DOHH2 (cell line): ENCODE data around the gene EMP1.

Source experiments
- H3F3A ChIP-seq: fragments of 200-600 bp; sonication (generic), shearing (Covaris generic); 2 replicates; pipeline ENCODE4 v1.6.0; 2016; ENCODE audit warnings: antibody characterized with exemption, mild to moderate bottlenecking; ENCODE audit not compliant: control insufficient read depth, insufficient read depth
- H3K27ac ChIP-seq: fragments of 200-600 bp; sonication (generic); 2 replicates; pipeline ENCODE4 v1.5.1; 2014; ENCODE audit warnings: low read depth, mild to moderate bottlenecking, low read length, moderate library complexity
- H3K27me3 ChIP-seq: fragments of 200-600 bp; sonication (generic); 2 replicates; pipeline ENCODE4 v1.6.1; 2014; ENCODE audit warnings: mild to moderate bottlenecking, low read length, mixed read lengths; ENCODE audit not compliant: control insufficient read depth
- H3K36me3 ChIP-seq: fragments of 200-600 bp; sonication (generic); 2 replicates; pipeline ENCODE4 v1.6.1; 2014; ENCODE audit warnings: mild to moderate bottlenecking, low read length, moderate library complexity, mixed read lengths; ENCODE audit not compliant: control insufficient read depth
- H3K4me1 ChIP-seq: fragments of 200-600 bp; sonication (generic); 2 replicates; pipeline ENCODE4 v1.6.1; 2014; ENCODE audit warnings: mild to moderate bottlenecking, low read length, mixed read lengths; ENCODE audit not compliant: control insufficient read depth
- H3K4me2 ChIP-seq: fragments of 200-600 bp; sonication (generic); 2 replicates; pipeline ENCODE4 v1.6.0; 2014; ENCODE audit warnings: mild to moderate bottlenecking, low read length, moderate library complexity
- H3K4me3 ChIP-seq: fragments of 200-600 bp; sonication (generic); 2 replicates; pipeline ENCODE4 v1.5.1; 2014; ENCODE audit warnings: mild to moderate bottlenecking, low read length, mixed read lengths
- H3K79me2 ChIP-seq: fragments of 200-600 bp; sonication (generic); 2 replicates; pipeline ENCODE4 v1.6.1; 2014; ENCODE audit warnings: mild to moderate bottlenecking, low read length, mixed read lengths; ENCODE audit not compliant: control insufficient read depth
- H3K9me2 ChIP-seq: fragments of 200-600 bp; sonication (generic); replicated peaks from 2 replicates; pipeline ENCODE4 v1.6.1; 2014; ENCODE audit warnings: mild to moderate bottlenecking, low read length, mixed read lengths; ENCODE audit not compliant: control insufficient read depth
- H3K9me3 ChIP-seq: fragments of 200-600 bp; sonication (generic); 2 replicates; pipeline ENCODE4 v1.6.1; 2014; ENCODE audit warnings: antibody characterized with exemption, low read length, mixed read lengths; ENCODE audit not compliant: control insufficient read depth, insufficient read depth
- H4K20me1 ChIP-seq: fragments of 200-600 bp; sonication (generic); 2 replicates; pipeline ENCODE4 v1.6.0; 2014; ENCODE audit warnings: low read depth, mild to moderate bottlenecking, antibody characterized with exemption, low read length, moderate library complexity; ENCODE audit not compliant: control insufficient read depth, insufficient read depth
- CTCF ChIP-seq: fragments of 200-600 bp; sonication (generic); IDR thresholded peaks from one replicate; pipeline ENCODE4 v1.5.1; 2014; ENCODE audit warnings: antibody characterized with exemption, mild to moderate bottlenecking, low read depth, low read length; ENCODE audit not compliant: poor library complexity, severe bottlenecking
- EZH2phosphoT487 ChIP-seq: fragments of 200-600 bp; sonication (generic); IDR thresholded peaks from 2 replicates; pipeline ENCODE4 v1.6.1; 2017; ENCODE audit warnings: borderline replicate concordance, mild to moderate bottlenecking, antibody characterized with exemption, low read length, moderate library complexity, mixed read lengths

Gene EMP1

GRCh38 chr12:13171921-13172859 is 24.3 kb upstream of the EMP1 start:
- H3K4me3 ChIP-seq, result no peak overlapping the region
- no peaks in the 10 kb centered on the region for H3K9me2 ChIP-seq
- peaks cover 27% of the 10 kb centered on the region for H3K27me3 ChIP-seq
- H3K27ac ChIP-seq, result no peak overlapping the region
- TF ChIP-seq CTCF, result no peak
- TF ChIP-seq EZH2phosphoT487, result no peak
- no peak overlapping the region for H3K4me2 ChIP-seq
- no peaks in the 10 kb centered on the region for H3K79me2 ChIP-seq
- H4K20me1 ChIP-seq, result no peaks in the 10 kb centered on the region
- no peaks in the 10 kb centered on the region for H3K4me1 ChIP-seq
- no peaks in the 10 kb centered on the region for H3F3A ChIP-seq
- no peaks in the 10 kb centered on the region for H3K36me3 ChIP-seq
- no peaks in the 10 kb centered on the region for H3K9me3 ChIP-seq

GRCh38 chr12:13173012-13173932 is 23.3 kb upstream of the EMP1 start:
- Histone ChIP-seq H3K27me3 (peaks cover 27% of the 10 kb centered on the region), H3K9me2 (no peaks in the 10 kb centered on the region), H3K4me3 (no peak overlapping the region), H3K36me3 (no peaks in the 10 kb centered on the region), H3K27ac (no peak overlapping the region), H3K79me2 (no peaks in the 10 kb centered on the region), H3K4me2 (no peak overlapping the region), H3K4me1 (no peaks in the 10 kb centered on the region), H3K9me3 (no peaks in the 10 kb centered on the region), H3F3A (no peaks in the 10 kb centered on the region), H4K20me1 (no peaks in the 10 kb centered on the region)
- TF ChIP-seq CTCF, result no peak
- TF ChIP-seq EZH2phosphoT487, result no peak

- Histone ChIP-seq H3K79me2 (no peaks in the 10 kb centered on the region), H3K9me2 (no peaks in the 10 kb centered on the region), H3F3A (no peaks in the 10 kb centered on the region), H3K36me3 (no peaks in the 10 kb centered on the region), H4K20me1 (no peaks in the 10 kb centered on the region), H3K27me3 (peaks cover 20% of the 10 kb centered on the region), H3K4me3 (no peak overlapping the region), H3K4me1 (no peaks in the 10 kb centered on the region), H3K27ac (no peak overlapping the region), H3K9me3 (no peaks in the 10 kb centered on the region), H3K4me2 (no peak overlapping the region)
- no peak for TF ChIP-seq EZH2phosphoT487
- TF ChIP-seq CTCF, result no peak
These were observed 21.0 kb upstream of the EMP1 start for GRCh38 chr12:13175499-13175898.
